HUDEP-2 (cell line): ENCODE data around the gene DNAH11.
A peak's percentile ranks its signal among the peaks of the same experiment; 100 is the strongest.

ENCODE experiments used
- DNase-seq, 76 experiments: peaks; one replicate each; lab custom pipeline; 2025; ENCODE audit not compliant: unreplicated experiment in 76 of 76; lab: John Stamatoyannopoulos, UW

DNAH11 gene

DNA sequence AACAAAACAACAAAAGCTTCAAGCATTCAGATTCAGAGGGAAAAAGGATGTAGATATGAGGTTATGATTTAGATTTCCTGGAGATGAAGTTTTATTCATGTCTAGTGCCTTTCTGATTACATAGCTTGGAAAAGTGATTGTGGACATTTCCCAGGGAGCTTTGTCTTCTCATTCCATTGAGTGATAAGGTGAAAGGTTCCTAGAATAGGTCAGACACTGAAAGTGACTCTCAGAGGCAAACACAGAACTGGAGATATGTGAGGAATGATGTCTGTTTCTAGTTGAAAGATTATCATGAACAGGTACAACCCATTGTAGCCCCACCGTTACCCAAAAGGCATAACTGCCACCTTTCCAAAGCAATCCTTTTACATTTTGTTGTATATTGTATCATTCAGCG lies 223.4 kb downstream of the DNAH11 start:
- DNase-seq = no peak

DNA sequence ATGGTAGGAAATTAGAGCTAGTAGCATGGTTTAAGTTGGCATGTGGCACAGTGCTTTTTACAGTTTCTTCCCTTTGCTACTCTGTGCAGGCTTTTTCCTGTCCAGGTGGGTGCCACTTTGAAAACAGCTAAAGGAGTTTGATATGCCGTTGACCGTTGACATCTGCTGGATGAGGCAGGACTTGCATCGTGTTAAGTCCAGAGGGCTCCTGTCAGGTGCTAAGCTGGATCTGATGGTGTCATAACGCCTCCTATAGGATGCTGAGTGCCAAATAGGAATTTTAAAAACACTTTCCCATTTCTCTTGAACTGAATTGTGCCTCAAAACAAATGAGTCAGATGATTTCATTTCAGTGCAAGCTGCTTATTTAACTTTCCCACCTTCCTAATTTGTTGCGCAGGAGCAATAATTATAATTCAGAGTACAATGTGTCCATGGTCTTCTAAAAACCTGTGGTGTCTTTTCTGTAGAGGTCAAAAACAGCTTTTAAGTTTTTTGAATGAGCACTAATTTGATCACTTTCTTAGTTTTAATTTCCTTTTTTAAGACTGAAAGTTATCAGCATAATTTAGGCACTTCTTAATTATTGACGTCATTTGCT lies 224.6 kb downstream of the DNAH11 start:
- DNase-seq = peak in 47 of 76 experiments; percentile 3 to 58 (median 22)

DNA sequence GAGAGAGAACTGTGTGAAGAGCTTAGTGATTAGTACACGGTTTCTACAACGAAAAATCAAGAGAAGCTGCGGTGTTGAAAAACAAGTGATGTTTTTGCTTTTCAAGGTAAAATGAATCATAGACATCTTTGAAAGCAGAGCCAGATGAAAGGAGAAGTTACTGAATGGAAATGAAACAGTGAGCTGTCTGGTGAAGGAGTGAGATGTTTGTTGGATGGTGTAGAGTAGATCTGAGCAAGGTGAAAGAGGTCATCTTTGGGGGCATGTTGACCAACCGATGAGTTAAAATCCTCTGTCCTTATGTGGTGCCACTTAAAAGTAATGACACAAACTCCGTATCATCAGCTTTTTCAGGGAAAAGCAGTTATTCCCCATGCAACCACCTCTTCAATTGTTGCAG lies 225.4 kb downstream of the DNAH11 start:
- DNase-seq = no peak

DNA sequence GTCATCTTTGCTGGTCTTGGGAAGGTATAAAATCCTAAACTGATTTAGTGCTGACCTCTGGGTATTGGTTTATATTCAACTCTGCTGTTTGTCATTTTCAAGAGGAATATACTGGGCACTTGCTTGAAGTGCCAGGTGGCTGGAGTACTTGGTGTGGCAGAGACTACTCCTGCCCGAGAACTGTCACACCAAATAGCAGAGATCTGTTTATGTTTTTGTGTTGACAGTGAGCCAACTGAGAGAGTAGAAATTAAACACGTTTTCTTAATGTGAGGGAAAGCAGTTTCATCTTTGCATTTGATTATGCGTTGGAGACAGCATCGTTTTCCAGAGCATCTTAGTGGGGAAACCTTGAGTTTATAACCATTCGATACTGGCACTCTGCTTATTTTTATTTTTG lies 228.4 kb downstream of the DNAH11 start:
- no peak for DNase-seq

DNA sequence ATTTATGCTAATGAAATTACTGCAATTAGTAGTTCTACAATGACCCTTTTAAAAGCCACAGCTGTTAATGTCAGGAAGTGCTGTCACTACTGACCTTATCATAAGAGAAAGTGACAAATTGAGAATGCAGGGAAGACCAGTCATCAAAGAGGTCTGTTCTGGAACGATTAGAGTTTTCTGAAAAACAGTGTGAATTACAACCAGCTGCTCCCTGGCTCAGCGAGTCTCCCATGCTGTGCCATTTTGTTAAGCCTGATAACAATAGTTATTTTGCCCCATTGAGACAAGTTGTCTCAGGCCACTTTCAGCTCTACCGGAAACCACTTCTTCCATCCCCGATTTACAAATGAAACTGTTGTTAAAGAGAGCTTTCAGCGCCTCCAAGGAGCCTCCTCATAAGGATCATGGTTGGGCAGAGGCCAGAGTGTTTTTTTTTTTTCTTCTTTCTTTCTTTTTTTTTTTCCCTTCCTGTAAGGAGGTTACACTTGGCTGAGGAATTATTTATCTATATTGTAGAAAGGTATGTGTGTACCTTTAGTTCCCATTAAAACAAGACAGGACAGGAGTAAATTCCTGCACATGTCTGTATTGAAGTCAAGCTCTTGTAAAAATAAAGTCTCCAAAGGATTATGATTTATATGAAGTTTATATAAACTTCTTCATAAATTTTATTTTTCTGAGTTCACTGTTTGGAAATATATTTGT lies 229.2 kb downstream of the DNAH11 start:
- DNase-seq = no peak

DNA sequence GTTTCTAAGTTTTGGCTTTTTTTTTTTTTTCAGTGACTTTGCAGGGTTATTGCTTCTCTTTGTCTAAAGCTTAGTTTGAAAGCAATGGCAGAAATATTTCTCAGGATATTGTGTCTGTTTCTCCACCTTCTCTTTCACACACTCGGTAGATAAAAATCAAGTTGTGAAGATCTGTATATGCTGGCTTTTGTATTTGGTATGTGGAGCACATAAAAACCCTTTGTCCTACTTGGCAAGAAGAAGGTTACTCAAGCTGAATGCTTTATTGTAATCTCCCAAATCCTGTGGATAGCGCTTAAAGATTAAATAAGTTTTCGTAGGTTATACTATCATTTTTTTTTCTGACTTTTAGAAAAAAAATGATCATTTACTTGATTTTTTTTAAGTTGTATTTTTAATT lies 230.5 kb downstream of the DNAH11 start:
- DNase-seq = no peak

DNA sequence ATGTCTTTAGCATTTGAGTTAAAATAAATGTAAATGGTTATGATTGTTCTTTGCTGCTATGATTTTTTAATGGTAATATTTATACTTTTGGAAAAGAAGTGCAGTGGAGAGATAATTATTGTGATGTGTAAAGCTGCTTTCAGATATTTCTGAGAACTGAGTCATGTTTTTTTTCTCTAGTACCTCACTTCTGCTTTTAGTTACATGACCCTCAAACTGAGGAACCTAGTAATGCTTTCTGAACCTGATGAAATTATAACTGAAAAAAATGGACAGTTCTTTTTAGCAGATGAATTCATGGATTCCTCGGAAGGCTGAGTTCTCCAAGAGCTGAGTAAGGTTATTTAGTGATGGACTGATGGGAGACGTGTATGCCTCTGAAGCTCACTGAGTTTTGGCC lies 235.1 kb downstream of the DNAH11 start:
- no peak for DNase-seq

DNA sequence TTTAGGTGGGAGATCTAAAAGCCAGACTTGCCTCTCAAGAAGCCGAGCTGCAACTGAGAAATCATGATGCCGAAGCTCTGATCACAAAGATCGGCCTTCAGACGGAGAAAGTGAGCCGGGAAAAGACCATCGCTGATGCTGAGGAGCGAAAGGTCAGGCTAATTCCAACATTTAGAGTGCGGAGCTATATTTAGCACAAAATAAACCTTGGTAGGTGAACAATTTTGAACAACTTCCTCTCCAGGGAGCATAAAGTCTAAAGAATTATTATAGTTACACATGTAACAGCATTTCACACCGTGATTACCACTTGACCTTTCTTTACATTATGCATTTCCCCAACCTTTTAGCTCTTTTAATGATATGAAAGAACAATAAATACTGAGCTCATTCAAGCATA lies 236.1 kb downstream of the DNAH11 start:
- no peak for DNase-seq

DNA sequence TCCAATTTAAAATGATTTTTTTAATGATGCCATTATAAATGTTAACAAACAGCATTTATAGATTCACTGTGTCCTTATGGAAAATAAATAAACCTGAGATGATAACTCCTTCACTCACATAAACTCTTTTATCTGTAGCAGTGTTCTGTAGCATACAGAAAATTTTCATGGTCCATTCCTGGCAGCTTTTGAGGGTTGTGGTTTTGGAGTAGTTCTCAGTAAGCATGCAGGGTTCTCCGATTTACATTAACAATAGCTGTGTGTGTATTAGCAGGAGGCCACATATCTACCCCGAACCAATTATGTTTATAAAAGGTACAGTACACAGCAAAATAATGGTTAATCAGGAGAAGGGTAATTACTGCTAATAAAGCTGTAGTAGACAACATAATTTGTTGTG lies 240.2 kb downstream of the DNAH11 start:
- DNase-seq = no peak

DNA sequence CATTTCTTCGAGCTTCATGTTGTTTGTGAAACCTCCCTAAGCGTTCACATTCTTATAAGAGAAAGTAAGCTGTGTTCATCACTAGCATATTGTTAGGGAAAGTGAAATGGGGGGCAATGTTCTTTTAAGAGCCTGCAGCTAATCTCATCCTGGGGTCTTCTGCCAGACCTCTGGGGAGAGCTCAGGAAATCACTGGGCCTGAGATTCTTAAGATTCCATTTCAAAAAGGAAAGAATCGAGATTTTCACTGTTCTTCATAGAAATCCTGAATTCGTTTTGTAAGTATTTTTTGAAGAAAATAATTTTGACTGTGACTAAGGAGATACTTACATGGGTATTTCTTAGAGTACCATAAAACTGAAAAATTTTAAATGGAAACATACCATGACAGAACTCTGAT lies 242.2 kb downstream of the DNAH11 start:
- no peak for DNase-seq

DNA sequence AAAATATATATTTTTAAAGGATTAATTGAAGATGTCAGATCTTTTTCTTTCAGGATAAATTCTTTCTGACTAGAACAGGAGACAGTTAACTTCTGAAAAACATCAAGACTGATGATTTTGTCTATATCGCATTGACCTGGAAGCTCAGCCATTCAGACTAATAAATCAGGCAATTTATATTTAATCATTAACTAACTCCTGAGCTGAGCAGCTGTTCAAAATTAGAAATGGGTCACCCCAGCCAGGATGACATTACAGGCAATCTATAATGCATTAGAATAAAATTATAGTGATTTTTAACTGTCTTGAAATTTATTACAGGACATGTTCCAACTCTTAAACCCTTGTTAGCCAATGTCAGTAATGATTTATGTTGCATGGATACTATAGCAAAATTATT lies 263.0 kb downstream of the DNAH11 start:
- no peak for DNase-seq

DNA sequence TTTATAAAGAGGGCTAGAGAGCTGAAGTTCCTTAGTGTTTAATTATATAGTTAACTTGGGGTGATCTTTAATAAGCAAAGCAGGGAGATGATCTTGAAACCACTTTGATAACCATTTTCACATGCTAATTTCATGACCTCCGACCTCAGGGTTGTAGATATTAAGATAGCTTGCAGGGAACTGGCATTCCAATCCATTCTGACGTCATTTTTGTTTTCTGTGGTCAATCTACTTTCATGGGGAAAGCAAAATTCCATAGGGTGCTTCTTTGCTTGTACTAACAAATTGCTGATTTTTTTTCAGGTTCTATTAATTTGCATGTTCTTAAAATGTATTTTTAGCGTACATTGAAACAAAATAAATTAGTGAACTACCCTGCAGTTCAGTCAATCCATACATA lies 263.5 kb downstream of the DNAH11 start:
- DNase-seq = no peak

DNA sequence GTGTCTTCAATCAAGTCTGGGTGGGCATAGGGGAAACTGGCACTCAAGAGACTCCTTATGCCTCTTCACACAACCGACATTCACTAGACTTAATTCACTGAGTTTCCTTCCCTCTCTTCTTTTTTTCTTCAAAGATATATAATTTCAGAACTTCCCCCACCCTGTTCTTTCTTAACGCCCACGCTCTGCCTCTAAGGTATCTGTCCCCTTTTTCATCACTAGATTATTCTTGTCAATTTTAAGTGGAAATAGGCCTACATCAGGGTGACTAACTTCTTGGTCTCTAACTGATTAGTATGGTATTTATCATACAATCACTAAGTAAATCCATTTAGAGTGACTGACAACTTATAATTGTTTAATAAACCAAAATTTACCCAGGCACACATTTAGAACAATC lies 276.2 kb downstream of the DNAH11 start:
- no peak for DNase-seq

DNA sequence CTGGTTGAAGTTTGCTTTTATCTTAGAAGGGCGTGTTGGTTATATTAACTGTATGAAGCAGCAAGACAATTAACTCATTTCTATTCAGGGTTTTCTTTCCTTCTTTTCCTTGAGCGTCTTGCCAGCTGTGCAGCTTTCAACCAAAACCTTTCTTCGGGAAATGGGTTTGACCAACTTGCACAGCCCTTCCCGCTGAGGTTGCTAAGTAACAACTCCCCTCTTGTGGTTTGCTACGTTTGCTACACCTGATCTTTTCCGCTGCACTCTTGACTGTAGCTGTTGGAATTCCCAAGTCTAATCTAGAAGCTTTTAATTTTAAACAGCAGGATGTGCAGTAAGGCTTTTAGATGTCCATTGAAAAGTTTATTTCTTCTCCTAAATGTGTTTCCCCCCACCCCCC lies 286.0 kb downstream of the DNAH11 start:
- no peak for DNase-seq

DNA sequence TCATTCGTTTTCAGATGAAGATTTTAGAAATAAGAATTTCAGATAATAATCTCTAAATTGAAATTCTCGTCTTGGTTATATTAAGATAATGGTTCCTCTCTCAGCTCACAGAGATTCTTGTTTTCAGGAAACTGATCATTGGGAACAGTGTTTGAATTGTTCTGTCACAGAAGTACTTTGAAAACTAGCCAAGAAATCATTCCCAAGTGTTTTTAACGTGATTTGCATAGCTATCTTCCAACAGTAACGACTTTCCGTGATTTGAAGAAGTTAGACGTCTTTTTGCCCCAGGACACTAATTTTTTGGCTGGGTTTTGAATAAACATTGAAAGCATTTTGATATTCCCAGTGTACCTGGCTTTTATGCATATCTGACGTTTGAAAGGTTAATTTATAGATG lies 286.9 kb downstream of the DNAH11 start:
- no peak for DNase-seq

DNA sequence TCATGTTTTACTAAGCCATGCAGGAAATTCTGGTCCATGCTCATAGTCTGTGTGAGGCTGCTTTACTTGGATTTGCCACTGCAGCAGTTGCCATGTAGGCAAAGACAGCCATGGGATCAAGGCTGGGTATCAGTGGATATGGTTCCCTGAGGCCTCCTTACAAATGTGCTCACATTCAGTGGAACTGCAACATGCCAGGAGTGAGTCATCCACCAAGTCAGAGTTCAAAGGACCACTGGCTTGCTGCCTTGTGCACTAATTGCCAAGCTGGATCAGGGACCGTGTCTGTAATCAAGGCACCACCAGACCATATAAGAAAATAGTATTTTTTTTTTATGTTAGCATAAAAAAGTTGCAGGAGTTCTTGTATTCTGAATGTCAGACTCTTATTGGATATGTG lies 301.9 kb downstream of the DNAH11 start:
- no peak for DNase-seq

DNA sequence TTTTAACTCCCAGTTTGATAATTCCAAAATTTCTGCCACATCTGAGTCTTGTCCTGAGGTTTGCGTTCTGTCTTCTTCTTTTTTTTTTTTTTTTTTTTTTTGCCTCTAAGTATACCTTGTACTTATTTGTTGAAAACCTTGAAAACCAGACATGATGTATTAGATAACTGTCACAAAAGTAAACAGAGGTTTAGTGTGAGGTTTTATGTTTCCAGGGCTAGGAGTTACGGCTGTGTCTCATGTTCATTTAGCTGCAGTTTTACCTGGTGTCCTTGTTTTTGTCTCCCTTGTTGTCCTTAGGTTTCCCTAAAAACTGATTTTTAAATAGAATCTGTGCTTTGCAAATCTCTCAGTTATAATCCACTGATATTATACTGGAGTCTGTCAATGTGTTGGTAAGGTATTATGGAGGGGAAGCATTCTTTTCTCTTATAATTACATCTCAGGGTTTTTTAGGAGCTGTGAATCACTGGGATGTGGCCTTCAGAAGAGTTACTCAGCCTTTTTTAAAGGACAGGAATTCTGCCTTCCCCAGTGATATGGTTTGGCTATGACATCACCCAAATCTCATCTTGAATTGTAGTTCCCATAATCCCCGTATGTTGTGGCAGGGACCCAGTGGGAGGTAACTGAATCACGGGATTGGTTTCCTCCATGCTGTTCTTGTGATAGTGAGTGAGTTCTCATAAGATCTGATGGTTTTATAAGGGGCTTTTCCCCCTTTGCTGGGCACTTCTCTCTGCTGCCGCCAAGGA lies 307.9 kb downstream of the DNAH11 start:
- no peak for DNase-seq

DNA sequence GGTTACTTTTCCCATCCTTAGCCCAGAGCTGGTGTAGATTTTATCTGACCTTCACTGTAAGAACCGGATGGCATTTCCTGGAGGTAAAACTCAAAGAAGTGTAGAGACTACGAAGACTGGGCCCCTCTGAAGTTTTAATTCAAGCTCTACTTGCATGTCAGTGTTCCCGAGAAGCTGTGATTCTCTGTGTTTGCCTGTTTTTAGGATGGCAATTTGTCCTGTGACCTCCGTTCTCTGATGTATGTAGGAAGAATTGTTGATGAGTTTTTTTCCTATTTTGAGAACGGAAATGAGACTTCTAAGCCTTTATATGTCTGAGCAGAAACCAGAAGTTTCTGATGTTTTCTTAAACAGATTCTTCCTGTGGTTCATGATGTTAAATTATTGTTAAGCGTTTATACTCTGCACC lies 308.7 kb downstream of the DNAH11 start:
- DNase-seq = no peak

DNA sequence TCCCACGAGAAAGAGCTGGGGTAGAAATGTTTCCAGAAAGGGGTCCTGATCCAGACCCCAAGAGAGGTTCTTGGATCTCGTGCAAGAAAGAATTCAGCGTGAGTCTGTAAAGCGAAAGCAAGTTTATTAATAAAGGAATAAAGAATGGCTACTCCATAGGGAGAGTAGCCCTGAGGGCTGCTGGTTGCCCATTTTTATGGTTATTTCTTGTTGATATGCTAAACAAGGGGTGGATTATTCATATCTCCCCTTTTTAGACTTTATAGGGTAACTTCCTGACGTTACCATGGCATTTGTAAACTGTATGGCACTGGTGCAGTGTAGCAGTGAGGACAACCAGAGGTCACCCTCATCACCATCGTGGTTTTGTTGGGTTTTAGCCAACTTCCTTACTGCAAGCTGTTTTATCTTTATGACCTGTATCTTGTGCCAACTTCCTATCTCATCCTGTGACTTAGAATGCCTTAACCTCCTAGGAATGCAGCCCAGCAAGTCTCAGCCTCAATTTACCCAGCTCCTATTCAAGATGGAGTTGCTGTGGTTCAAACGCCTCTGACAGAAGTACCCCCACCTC lies 322.9 kb downstream of the DNAH11 start:
- peak in 4 of 76 experiments; percentile 4 to 17 (median 10) for DNase-seq

DNA sequence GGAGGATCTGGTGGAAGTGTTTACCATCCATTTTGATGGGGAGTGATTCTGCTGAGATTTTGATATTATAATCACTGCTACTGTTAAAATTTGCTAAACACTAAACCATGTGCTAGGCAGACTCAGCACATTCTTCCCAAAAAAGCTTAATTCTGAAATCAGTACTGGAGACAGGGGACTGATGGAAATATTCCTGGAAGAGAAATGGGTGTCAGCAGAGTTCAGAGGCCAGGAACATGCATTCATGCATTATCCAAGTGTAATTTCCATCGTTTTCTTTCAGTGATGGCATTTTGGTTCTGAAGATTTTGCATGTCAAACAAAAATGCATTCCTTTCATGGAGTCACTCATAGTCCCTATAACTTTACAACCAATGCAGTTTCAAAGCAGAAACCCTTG lies 323.9 kb downstream of the DNAH11 start:
- no peak for DNase-seq

DNA sequence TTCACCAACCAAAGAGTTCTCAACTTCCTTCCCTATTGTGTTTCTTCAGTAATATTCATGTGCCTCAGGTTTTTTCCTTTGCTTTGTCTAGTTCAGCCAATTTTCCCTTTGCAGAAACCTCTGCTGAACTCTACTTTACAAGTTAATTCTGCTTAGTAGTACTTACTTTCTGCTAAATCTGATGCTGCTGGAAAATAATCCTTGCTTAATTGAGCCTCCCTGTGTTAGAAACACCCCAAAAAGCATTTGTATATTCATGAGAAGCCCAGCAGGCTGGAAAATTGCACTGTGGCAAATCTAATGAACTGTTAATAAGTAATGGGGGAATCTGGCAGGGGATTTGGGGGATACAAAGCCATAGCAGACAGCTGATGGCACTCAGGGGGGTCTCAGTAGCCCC lies 324.4 kb downstream of the DNAH11 start:
- no peak for DNase-seq
